Measurements from ENCODE around the gene FAIM2. TPM values are rescaled to one million over a fixed set of nuclear protein-coding genes. Genes with fewer than 3 reads are reported as not detected.

Gene FAIM2
- total RNA-seq, 1 donor from 2014 or later: not detected

DNA sequence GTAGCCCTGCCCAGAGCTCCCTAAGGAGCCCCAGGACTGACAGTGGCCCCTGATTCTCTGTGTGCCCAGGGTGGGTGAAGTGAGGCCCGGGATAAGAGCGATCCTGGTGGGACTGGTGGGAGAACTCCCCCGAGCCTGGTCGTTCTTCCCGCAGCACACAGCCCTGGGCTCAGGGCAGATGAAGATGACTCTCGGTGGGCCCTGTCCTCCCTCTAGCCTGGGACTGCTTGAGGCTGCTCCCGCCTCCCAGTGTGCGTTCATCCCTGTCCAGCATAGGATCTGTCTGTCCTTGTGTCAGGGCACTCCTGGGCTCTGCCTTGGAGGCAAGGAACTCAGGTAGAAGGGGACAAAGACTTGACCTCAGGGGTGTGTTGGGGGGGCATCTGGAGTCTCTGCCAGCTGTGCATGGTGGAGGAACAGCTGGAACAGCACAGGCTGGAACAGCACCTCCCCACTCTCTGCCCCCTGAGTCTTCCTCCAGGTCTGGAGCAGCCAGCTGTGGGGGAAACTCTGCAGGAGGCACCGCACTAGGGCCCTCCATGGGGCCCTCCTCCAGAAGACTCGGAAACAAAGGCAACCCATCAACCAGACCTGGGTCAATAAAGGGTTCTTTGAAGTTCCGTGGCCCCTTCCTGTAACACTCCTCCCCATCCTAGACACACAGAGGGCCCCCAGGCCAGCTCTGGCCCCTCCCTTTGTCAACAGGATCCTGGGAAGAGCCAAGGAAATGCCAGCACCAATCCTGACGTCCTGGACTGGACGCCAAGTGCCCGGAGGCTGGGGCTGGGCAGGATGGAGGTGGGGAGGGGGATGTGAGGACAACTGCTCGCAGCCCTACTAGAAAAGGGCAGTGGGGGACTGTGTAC is 15.9 kb downstream of the FAIM2 start:
- Mint-ChIP-seq H3K27me3 (ENCODE audit: unreplicated experiment) (peaks cover 15% of the 10 kb centered on the region), H3K36me3 (ENCODE audit: low read depth, unreplicated experiment) (peaks cover 2% of the 10 kb centered on the region), H3K4me3 (ENCODE audit: unreplicated experiment) (no peak overlapping the region), H3K27ac (ENCODE audit: unreplicated experiment) (no peak overlapping the region), H3K4me1 (ENCODE audit: unreplicated experiment) (peaks cover 19% of the 10 kb centered on the region), H3K9me3 (ENCODE audit: unreplicated experiment) (no peaks in the 10 kb centered on the region)
- TF ChIP-seq, protein P1, sequence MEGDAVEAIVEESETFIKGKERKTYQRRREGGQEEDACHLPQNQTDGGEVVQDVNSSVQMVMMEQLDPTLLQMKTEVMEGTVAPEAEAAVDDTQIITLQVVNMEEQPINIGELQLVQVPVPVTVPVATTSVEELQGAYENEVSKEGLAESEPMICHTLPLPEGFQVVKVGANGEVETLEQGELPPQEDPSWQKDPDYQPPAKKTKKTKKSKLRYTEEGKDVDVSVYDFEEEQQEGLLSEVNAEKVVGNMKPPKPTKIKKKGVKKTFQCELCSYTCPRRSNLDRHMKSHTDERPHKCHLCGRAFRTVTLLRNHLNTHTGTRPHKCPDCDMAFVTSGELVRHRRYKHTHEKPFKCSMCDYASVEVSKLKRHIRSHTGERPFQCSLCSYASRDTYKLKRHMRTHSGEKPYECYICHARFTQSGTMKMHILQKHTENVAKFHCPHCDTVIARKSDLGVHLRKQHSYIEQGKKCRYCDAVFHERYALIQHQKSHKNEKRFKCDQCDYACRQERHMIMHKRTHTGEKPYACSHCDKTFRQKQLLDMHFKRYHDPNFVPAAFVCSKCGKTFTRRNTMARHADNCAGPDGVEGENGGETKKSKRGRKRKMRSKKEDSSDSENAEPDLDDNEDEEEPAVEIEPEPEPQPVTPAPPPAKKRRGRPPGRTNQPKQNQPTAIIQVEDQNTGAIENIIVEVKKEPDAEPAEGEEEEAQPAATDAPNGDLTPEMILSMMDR (IDR thresholded peaks at IDR 0.05; ENCODE audit: unreplicated experiment): no peak
- no peak for DNase-seq (ENCODE audit: low spot score)

DNA sequence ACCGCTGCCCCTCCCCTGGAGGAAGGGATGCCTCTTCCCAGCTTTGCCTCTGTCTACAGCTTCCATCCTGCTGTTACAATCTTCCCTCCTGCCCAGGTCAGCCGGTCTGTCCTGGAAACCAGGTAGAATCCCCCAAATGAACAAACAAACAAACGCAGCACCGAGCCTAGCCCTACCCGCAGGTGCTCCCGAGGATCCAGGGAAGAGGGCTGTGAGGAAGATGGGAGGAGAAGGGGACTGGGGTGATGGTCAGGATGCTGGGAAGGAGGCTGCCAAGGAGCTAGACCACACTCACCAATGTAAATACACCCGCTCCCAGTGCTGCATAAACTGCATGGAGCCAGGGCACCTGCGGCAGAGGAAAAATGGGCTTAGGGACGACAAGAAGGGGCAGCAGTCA is 16.6 kb downstream of the FAIM2 start:
- H3K4me3 Mint-ChIP-seq (ENCODE audit: unreplicated experiment): no peak overlapping the region
- H3K4me1 Mint-ChIP-seq (ENCODE audit: unreplicated experiment): peaks cover 17% of the 10 kb centered on the region
- H3K27ac Mint-ChIP-seq (ENCODE audit: unreplicated experiment): no peak overlapping the region
- TF ChIP-seq, protein P1 (IDR thresholded peaks at IDR 0.05; ENCODE audit: unreplicated experiment): no peak
- no peaks in the 10 kb centered on the region for H3K9me3 Mint-ChIP-seq (ENCODE audit: unreplicated experiment)
- H3K27me3 Mint-ChIP-seq (ENCODE audit: unreplicated experiment): peaks cover 15% of the 10 kb centered on the region
- no peaks in the 10 kb centered on the region for H3K36me3 Mint-ChIP-seq (ENCODE audit: low read depth, unreplicated experiment)
- no peak for DNase-seq (ENCODE audit: low spot score)

DNA sequence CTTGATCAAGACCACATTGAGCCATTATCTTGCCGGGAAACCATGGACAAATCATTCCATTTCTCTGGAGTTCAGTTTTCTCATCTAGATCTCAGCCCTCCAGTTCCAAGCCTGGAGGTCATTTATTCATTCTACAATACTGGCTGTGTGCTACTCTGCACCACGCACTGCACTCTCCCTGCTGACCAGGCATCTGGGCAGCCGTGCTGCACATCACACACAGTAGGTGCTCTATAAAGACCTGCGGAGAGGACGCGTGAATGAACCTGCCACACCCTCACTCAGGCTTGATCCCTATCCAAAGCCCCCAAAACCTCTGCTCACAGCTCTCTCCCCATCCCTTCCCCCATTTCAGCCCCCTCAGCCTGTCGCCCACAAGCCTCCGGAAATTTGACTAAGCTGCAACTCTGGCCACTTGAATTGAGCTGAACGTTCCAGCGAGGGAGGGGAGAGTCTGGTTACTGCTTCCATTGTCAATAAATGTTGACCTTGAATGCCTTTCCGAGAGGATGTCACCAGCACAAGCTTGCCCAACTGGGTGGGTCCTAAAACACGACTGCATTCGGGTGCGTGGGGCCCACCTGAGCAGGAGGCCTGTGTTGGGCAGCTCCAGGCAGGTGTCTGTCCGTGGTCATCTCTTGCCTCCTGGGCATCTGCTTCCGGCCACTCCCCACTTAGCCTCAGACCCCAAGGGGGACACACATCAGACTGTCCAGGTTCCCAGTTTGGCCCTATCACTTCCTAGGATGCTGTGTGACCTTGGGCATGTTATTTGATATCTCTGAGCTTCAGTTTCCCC is 17.8 kb downstream of the FAIM2 start:
- Mint-ChIP-seq H3K9me3 (ENCODE audit: unreplicated experiment) (no peaks in the 10 kb centered on the region), H3K36me3 (ENCODE audit: low read depth, unreplicated experiment) (no peaks in the 10 kb centered on the region), H3K4me3 (ENCODE audit: unreplicated experiment) (no peak overlapping the region), H3K27ac (ENCODE audit: unreplicated experiment) (no peak overlapping the region), H3K27me3 (ENCODE audit: unreplicated experiment) (peaks cover 11% of the 10 kb centered on the region), H3K4me1 (ENCODE audit: unreplicated experiment) (peaks cover 16% of the 10 kb centered on the region)
- DNase-seq (ENCODE audit: low spot score): no peak
- TF ChIP-seq, protein P1 (IDR thresholded peaks at IDR 0.05; ENCODE audit: unreplicated experiment): no peak

DNA sequence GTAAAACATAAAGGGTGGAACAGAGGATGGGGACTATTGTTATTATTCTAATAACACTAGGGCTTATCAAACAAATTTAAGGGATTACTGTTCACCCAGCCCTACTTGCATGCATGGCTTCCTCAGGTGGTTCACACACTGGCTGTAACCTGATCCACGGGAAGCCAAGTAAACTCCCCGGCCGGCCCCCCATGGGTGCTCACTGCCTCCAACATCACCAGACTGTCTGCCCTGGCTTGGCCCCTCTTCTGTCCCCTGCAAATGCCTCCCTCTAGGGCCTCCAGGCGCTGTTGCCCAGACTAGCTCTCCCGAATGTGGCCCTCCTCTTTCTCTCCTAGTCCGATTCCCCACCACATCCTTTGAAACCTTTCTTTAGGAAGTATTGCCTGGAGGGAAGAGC is 18.6 kb downstream of the FAIM2 start:
- Mint-ChIP-seq H3K27ac (ENCODE audit: unreplicated experiment) (peak overlapping the region; percentile 14), H3K4me1 (ENCODE audit: unreplicated experiment) (peaks cover 16% of the 10 kb centered on the region), H3K27me3 (ENCODE audit: unreplicated experiment) (peaks cover 15% of the 10 kb centered on the region), H3K36me3 (ENCODE audit: low read depth, unreplicated experiment) (no peaks in the 10 kb centered on the region), H3K9me3 (ENCODE audit: unreplicated experiment) (no peaks in the 10 kb centered on the region), H3K4me3 (ENCODE audit: unreplicated experiment) (no peak overlapping the region)
- TF ChIP-seq, protein P1 (IDR thresholded peaks at IDR 0.05; ENCODE audit: unreplicated experiment): no peak
- DNase-seq (ENCODE audit: low spot score): no peak

Measured in endothelial cell (in vitro differentiated cells).